GM21723 (cell line): ENCODE data around the gene OR14K1.
"Not testable (repeated sequence)": the region's sequence is repeated elsewhere in the genome, so short reads cannot be mapped to it uniquely, and the experiment has no call there.

ENCODE experiments used
- ATAC-seq: cut with Tn5 transposase; IDR thresholded peaks from one replicate; pipeline ENCODE4 v1.9.1; 2021; ENCODE audit warnings: mild to moderate bottlenecking, moderate library complexity; ENCODE audit not compliant: unreplicated experiment

Gene OR14K1

GRCh38 chr1:247738315-247738714 lies at the start of gene OR14K1:
TSS of gene OR14K1 (plus strand) at chr1:247738615. CDS start at chr1:247738615, 0 bp downstream.
- ATAC-seq = no peak

- no peak for ATAC-seq
Observed at GRCh38 chr1:247701338-247701737, 37.1 kb upstream of the OR14K1 start.

GRCh38 chr1:247710681-247711080 lies 27.7 kb upstream of the OR14K1 start:
- not testable (repeated sequence) for ATAC-seq

- no peak for ATAC-seq
Observed at GRCh38 chr1:247713753-247714152, 24.7 kb upstream of the OR14K1 start.

- ATAC-seq = no peak
Observed at GRCh38 chr1:247716546-247716945, 21.9 kb upstream of the OR14K1 start, which contains the start of gene OR6F1. TSS of gene OR6F1 (minus strand) at chr1:247716646. CDS start at chr1:247712755, 3,891 bp downstream.

- ATAC-seq = no peak
Observed at GRCh38 chr1:247721222-247721621, 17.2 kb upstream of the OR14K1 start.

- no peak for ATAC-seq
Observed at GRCh38 chr1:247740721-247741120, 2.3 kb downstream of the OR14K1 start.

GRCh38 chr1:247741756-247742155 lies 3.3 kb downstream of the OR14K1 start:
- no peak for ATAC-seq

GRCh38 chr1:247742215-247742760 lies 3.9 kb downstream of the OR14K1 start:
- ATAC-seq = not testable (repeated sequence)

- ATAC-seq = no peak
Observed at GRCh38 chr1:247746391-247746935, 8.0 kb downstream of the OR14K1 start.

GRCh38 chr1:247747616-247748015 lies 9.2 kb downstream of the OR14K1 start:
- no peak for ATAC-seq

GRCh38 chr1:247748041-247748440 lies 9.6 kb downstream of the OR14K1 start, which contains the start of gene OR14A2:
TSS of gene OR14A2 (minus strand) at chr1:247748141.
- no peak for ATAC-seq

- ATAC-seq = no peak
Observed at GRCh38 chr1:247749870-247750269, 11.5 kb downstream of the OR14K1 start.

GRCh38 chr1:247754311-247754710 lies 15.9 kb downstream of the OR14K1 start:
- ATAC-seq = not testable (repeated sequence)

GRCh38 chr1:247760456-247760855 lies 22.0 kb downstream of the OR14K1 start, which contains the start of gene OR1C1:
TSS of gene OR1C1 (minus strand) at chr1:247760556. CDS start at chr1:247758406, 2,150 bp downstream.
- ATAC-seq = no peak

GRCh38 chr1:247769603-247770002 lies 31.2 kb downstream of the OR14K1 start:
- ATAC-seq = no peak
